ENCODE results near the gene SUGCT.

DNA sequence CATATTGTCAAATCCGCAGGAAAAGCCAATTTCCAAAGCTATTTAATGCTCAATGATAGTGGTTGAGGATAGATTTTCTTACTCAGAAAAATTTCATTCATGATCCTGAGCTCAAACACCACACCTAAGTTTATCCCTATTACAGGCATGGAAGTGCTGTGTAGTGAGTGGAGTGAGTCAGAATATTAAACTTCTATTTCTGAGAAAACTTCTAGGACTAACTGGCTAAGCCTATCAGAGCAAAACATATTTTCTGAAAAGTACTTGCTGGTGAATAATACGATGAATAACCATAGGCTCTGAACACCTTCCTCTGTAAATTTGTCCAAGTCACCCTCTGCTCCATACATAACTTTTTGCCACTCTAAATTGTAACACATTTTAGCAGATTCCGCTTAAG lies 221.5 kb downstream of the SUGCT start:
- TF ChIP-seq, protein P1, sequence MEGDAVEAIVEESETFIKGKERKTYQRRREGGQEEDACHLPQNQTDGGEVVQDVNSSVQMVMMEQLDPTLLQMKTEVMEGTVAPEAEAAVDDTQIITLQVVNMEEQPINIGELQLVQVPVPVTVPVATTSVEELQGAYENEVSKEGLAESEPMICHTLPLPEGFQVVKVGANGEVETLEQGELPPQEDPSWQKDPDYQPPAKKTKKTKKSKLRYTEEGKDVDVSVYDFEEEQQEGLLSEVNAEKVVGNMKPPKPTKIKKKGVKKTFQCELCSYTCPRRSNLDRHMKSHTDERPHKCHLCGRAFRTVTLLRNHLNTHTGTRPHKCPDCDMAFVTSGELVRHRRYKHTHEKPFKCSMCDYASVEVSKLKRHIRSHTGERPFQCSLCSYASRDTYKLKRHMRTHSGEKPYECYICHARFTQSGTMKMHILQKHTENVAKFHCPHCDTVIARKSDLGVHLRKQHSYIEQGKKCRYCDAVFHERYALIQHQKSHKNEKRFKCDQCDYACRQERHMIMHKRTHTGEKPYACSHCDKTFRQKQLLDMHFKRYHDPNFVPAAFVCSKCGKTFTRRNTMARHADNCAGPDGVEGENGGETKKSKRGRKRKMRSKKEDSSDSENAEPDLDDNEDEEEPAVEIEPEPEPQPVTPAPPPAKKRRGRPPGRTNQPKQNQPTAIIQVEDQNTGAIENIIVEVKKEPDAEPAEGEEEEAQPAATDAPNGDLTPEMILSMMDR (conservative IDR thresholded peaks at IDR 0.05) = no peak
- no peak for TF ChIP-seq ZFX (IDR thresholded peaks at IDR 0.05)

All from C4-2B (cell line).